A673 (cell line): ENCODE data around the gene SUMF1.

Source experiments
- EZH2 ChIP-seq: fragments of 200-600 bp; sonication (generic); IDR thresholded peaks from 2 replicates; pipeline ENCODE4 v1.6.1; 2017; ENCODE audit warnings: borderline replicate concordance, low read depth, mild to moderate bottlenecking, mixed read lengths, antibody characterized with exemption, low read length; ENCODE audit not compliant: poor library complexity, severe bottlenecking
- TF ChIP-seq, protein P1 (sequence below): fragments of 300-800, 200-600 bp; sonication (generic); conservative IDR thresholded peaks from 2 replicates; pipeline ENCODE4 v1.5.1; 2017; ENCODE audit warnings: low read depth, mild to moderate bottlenecking, antibody characterized with exemption, low read length, moderate library complexity, mixed read lengths

DNA sequence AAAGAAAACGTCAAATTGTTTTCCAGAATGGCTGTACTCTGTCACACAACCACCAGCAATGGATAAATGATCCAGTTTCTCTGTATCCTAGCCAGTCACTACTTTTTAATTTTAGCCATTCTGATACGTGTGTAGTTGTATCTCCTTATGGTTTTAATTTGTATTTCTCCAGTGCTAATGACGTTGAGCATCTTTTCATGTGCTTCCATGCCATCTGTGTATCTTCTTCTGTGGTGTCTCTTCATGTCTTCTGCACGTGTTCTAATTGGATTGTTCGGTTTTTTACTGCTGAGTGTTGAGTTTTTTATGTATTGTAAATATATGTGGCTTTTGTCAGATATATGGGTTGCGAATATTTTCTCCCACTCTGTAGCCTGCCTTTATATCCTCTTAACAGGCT lies 81.9 kb downstream of the SUMF1 start:
- TF ChIP-seq, protein P1, sequence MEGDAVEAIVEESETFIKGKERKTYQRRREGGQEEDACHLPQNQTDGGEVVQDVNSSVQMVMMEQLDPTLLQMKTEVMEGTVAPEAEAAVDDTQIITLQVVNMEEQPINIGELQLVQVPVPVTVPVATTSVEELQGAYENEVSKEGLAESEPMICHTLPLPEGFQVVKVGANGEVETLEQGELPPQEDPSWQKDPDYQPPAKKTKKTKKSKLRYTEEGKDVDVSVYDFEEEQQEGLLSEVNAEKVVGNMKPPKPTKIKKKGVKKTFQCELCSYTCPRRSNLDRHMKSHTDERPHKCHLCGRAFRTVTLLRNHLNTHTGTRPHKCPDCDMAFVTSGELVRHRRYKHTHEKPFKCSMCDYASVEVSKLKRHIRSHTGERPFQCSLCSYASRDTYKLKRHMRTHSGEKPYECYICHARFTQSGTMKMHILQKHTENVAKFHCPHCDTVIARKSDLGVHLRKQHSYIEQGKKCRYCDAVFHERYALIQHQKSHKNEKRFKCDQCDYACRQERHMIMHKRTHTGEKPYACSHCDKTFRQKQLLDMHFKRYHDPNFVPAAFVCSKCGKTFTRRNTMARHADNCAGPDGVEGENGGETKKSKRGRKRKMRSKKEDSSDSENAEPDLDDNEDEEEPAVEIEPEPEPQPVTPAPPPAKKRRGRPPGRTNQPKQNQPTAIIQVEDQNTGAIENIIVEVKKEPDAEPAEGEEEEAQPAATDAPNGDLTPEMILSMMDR: no peak
- no peak for TF ChIP-seq EZH2
